Mesendoderm (in vitro differentiated cells): ENCODE data around the gene ADAM12.

Source experiments
- DNase-seq: peaks from one replicate; pipeline ENCODE4 v3.0.0; 2013
- H2AK5ac ChIP-seq: 2 replicates; pipeline ENCODE4 v1.6.1; 2013; ENCODE audit warnings: low read length, inconsistent platforms
- H2BK120ac ChIP-seq: 2 replicates; pipeline ENCODE4 v1.6.1; 2013; ENCODE audit warnings: low read depth, mild to moderate bottlenecking, low read length, moderate library complexity, mixed read lengths
- H2BK15ac ChIP-seq: replicated peaks from 2 replicates; pipeline ENCODE4 v1.6.1; 2013; ENCODE audit warnings: low read depth, mild to moderate bottlenecking, moderate library complexity
- H2BK5ac ChIP-seq: 2 replicates; pipeline ENCODE4 v1.6.1; 2013; ENCODE audit warnings: low read length, inconsistent platforms
- H3K18ac ChIP-seq: 2 replicates; pipeline ENCODE4 v1.6.1; 2013; ENCODE audit warnings: mild to moderate bottlenecking, low read length, mixed read lengths
- H3K23ac ChIP-seq: one replicate; pipeline ENCODE4 v1.6.1; 2013; ENCODE audit warnings: low read length
- H3K27ac ChIP-seq: 2 replicates; pipeline ENCODE4 v1.5.1; 2013; ENCODE audit warnings: low read depth, mild to moderate bottlenecking, inconsistent platforms, low read length, moderate library complexity
- H3K27me3 ChIP-seq: 2 replicates; pipeline ENCODE4 v1.6.1; 2013; ENCODE audit warnings: low read length, control low read depth, mild to moderate bottlenecking, inconsistent platforms; ENCODE audit not compliant: insufficient read depth, poor library complexity
- H3K36me3 ChIP-seq: 2 replicates; pipeline ENCODE4 v1.6.1; 2013; ENCODE audit warnings: low read length, inconsistent platforms; ENCODE audit not compliant: control insufficient read depth, insufficient read depth
- H3K4ac ChIP-seq: one replicate; pipeline ENCODE4 v1.6.1; 2013; ENCODE audit warnings: low read depth, mild to moderate bottlenecking, low read length, moderate library complexity
- H3K4me1 ChIP-seq: 2 replicates; pipeline ENCODE4 v1.6.1; 2013; ENCODE audit warnings: low read depth, low read length, inconsistent platforms; ENCODE audit not compliant: control insufficient read depth
- H3K4me2 ChIP-seq: 2 replicates; pipeline ENCODE4 v1.6.1; 2013; ENCODE audit warnings: low read length
- H3K4me3 ChIP-seq: 2 replicates; pipeline ENCODE4 v1.5.1; 2013; ENCODE audit warnings: mild to moderate bottlenecking, low read length
- H3K56ac ChIP-seq: one replicate; pipeline ENCODE4 v1.6.1; 2013; ENCODE audit warnings: low read length
- H3K79me1 ChIP-seq: 2 replicates; pipeline ENCODE4 v1.6.1; 2013; ENCODE audit warnings: low read length, inconsistent platforms
- H3K79me2 ChIP-seq: 2 replicates; pipeline ENCODE4 v1.6.1; 2013; ENCODE audit warnings: mild to moderate bottlenecking, low read length; ENCODE audit not compliant: control insufficient read depth, insufficient read depth
- H3K9ac ChIP-seq: 2 replicates; pipeline ENCODE4 v1.6.1; 2013; ENCODE audit warnings: low read length, inconsistent platforms
- H4K5ac ChIP-seq: one replicate; pipeline ENCODE4 v1.6.1; 2013; ENCODE audit warnings: low read length
- H4K8ac ChIP-seq: one replicate; pipeline ENCODE4 v1.6.1; 2013; ENCODE audit warnings: low read depth, mild to moderate bottlenecking, control low read depth, low read length, moderate library complexity
- WGBS: extraction: QIAGEN DNeasy Blood & Tissue Kit; methylation state at CpG from one replicate; pipeline ENCODE4 v1.1.7; 2013; ENCODE audit warnings: low lambda C conversion rate, missing lambda C conversion rate; ENCODE audit not compliant: insufficient coverage; ENCODE audit errors: extremely low coverage; 5-methylcytosine and 5-hydroxymethylcytosine counted together

ADAM12 gene

GRCh38 chr10:126085806-126086205 lies 302.5 kb downstream of the ADAM12 start:
- no peak overlapping the region for H3K18ac ChIP-seq
- no CpG with 5 or more reads among the region's 1 CpG for WGBS

DNA sequence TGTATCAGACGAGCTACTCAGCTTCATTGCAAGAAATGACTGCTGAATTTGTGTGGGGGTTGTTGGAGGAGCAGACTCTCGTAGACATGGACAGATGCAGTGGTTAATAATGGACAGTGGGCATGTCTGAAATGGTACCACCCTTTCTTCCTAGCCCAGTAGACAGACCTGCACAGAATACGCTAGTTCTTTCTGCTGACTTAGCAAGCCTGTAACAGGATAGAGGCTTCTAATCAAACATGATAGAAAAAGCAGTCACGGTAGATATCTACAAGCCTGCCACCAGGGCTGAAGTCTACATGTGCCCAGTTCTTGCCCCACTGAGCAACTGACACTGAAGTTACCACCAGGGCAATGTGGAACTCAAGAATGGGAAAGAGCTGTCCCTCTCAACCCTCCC lies 303.9 kb downstream of the ADAM12 start:
- Histone ChIP-seq H3K79me2 (no peaks in the 10 kb centered on the region), H3K9ac (no peak overlapping the region), H3K27me3 (no peaks in the 10 kb centered on the region), H3K4me1 (no peaks in the 10 kb centered on the region), H4K5ac (no peak overlapping the region), H3K79me1 (no peaks in the 10 kb centered on the region), H3K4me3 (no peak overlapping the region), H3K27ac (no peak overlapping the region), H3K4ac (no peak overlapping the region), H3K18ac (no peak overlapping the region), H2BK5ac (no peak overlapping the region), H2BK120ac (no peak overlapping the region), H3K4me2 (no peak overlapping the region), H3K36me3 (no peaks in the 10 kb centered on the region), H3K56ac (no peak overlapping the region), H3K23ac (no peak overlapping the region), H2BK15ac (no peak overlapping the region), H4K8ac (no peak overlapping the region), H2AK5ac (no peak overlapping the region)
- WGBS: no CpG with 5 or more reads among the region's 4 CpGs
- DNase-seq: no peak

More at GRCh38 chr10:126085806-126086205, 302.5 kb downstream of the ADAM12 start:
- H3K27ac ChIP-seq: no peak overlapping the region
- no peak overlapping the region for H4K8ac ChIP-seq
- no peak overlapping the region for H3K56ac ChIP-seq
- no peak overlapping the region for H3K4ac ChIP-seq
- DNase-seq: no peak
- no peak overlapping the region for H2BK5ac ChIP-seq
- no peak overlapping the region for H3K4me3 ChIP-seq
- H3K79me1 ChIP-seq: no peaks in the 10 kb centered on the region
- H3K27me3 ChIP-seq: no peaks in the 10 kb centered on the region
- no peaks in the 10 kb centered on the region for H3K4me1 ChIP-seq
- H3K36me3 ChIP-seq: no peaks in the 10 kb centered on the region
- H2BK15ac ChIP-seq: no peak overlapping the region
- no peak overlapping the region for H3K9ac ChIP-seq
- no peak overlapping the region for H4K5ac ChIP-seq
- H3K23ac ChIP-seq: no peak overlapping the region
- no peaks in the 10 kb centered on the region for H3K79me2 ChIP-seq
- no peak overlapping the region for H3K4me2 ChIP-seq
- H2AK5ac ChIP-seq: no peak overlapping the region
- no peak overlapping the region for H2BK120ac ChIP-seq

DNA sequence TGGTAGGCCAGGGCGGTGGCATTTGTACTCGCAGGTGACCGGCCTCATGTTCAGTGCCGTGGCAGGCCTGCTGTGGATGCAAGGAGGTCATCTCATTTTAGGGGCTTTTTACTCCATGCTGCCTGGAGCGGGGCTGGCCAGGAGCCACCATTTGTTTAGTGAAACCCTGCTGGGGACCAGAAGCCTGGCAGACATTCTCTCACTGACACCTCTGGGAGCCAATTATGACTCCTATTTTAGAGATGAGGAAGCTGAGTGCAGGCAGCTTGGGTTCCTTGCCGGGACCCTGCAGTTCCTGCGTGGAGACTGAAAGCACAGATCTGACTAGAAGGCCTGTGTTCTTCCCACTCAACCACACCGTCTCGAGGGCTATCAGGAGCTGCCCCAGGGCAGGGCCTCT lies 305.3 kb downstream of the ADAM12 start:
- peak; percentile 32 for DNase-seq
- Histone ChIP-seq H3K36me3 (no peaks in the 10 kb centered on the region), H3K79me1 (no peaks in the 10 kb centered on the region), H3K9ac (no peak overlapping the region), H3K27me3 (no peaks in the 10 kb centered on the region), H2AK5ac (no peak overlapping the region), H3K4me2 (no peak overlapping the region), H3K23ac (no peak overlapping the region), H3K56ac (peak overlapping the region; percentile 71), H2BK5ac (no peak overlapping the region), H2BK15ac (no peak overlapping the region), H3K18ac (no peak overlapping the region), H3K4me1 (no peaks in the 10 kb centered on the region), H4K5ac (no peak overlapping the region), H3K4me3 (no peak overlapping the region), H3K79me2 (no peaks in the 10 kb centered on the region), H4K8ac (no peak overlapping the region), H2BK120ac (no peak overlapping the region), H3K27ac (no peak overlapping the region), H3K4ac (no peak overlapping the region)
- WGBS: no CpG with 5 or more reads among the region's 9 CpGs

- H2BK120ac ChIP-seq: no peak overlapping the region
- H3K79me2 ChIP-seq: no peaks in the 10 kb centered on the region
- no peak overlapping the region for H2AK5ac ChIP-seq
- no peak overlapping the region for H3K27ac ChIP-seq
- H3K4me1 ChIP-seq: no peaks in the 10 kb centered on the region
- no peak overlapping the region for H3K4me2 ChIP-seq
- H4K5ac ChIP-seq: no peak overlapping the region
- no peak overlapping the region for H3K9ac ChIP-seq
- no peak overlapping the region for H3K23ac ChIP-seq
- no peaks in the 10 kb centered on the region for H3K79me1 ChIP-seq
- no peaks in the 10 kb centered on the region for H3K27me3 ChIP-seq
- H3K4me3 ChIP-seq: no peak overlapping the region
- no CpG with 5 or more reads among the region's 14 CpGs for WGBS
- H3K4ac ChIP-seq: no peak overlapping the region
- H2BK5ac ChIP-seq: no peak overlapping the region
- DNase-seq: no peak
- H3K18ac ChIP-seq: no peak overlapping the region
- no peak overlapping the region for H2BK15ac ChIP-seq
- no peaks in the 10 kb centered on the region for H3K36me3 ChIP-seq
- H4K8ac ChIP-seq: no peak overlapping the region
- peak overlapping the region; percentile 28 for H3K56ac ChIP-seq
These were observed 306.3 kb downstream of the ADAM12 start for GRCh38 chr10:126081841-126082466.

DNA sequence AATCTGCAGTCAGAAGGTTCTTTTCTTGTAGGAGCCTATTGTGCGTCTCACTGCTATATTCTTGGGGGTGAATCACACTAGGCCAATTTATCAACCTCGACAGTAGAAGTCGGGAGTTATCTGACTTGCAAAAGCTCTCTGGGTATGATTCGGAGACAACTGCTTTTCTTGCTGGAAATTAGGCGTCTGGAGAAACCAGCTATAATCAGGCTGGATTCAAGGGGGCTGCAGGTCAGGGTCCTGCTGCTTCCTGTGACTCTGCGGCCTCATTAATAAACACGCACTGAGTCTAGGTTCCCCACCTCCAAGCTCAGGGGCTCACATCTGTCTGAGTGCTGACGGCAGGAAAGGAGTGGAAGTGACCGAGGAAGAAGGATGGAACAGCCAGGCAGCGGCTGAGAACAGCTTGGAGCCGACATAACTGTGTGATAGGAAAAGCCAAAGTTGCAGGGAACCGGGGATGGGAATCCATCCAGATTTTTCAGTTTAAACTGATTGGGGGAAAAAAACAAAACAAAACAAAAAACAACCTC lies 307.3 kb downstream of the ADAM12 start:
- no peak for DNase-seq
- Histone ChIP-seq H3K9ac (no peak overlapping the region), H3K18ac (no peak overlapping the region), H4K8ac (no peak overlapping the region), H3K79me1 (no peaks in the 10 kb centered on the region), H4K5ac (no peak overlapping the region), H3K4me2 (no peak overlapping the region), H3K79me2 (no peaks in the 10 kb centered on the region), H2AK5ac (no peak overlapping the region), H3K4me3 (no peak overlapping the region), H3K36me3 (no peaks in the 10 kb centered on the region), H3K56ac (no peak overlapping the region), H3K4ac (no peak overlapping the region), H3K27ac (no peak overlapping the region), H2BK120ac (no peak overlapping the region), H3K23ac (no peak overlapping the region), H3K27me3 (no peaks in the 10 kb centered on the region), H2BK5ac (no peak overlapping the region), H3K4me1 (no peaks in the 10 kb centered on the region), H2BK15ac (no peak overlapping the region)
- WGBS: no CpG with 5 or more reads among the region's 12 CpGs

GRCh38 chr10:126080291-126080825 lies 307.9 kb downstream of the ADAM12 start:
- no peak for DNase-seq
- no CpG with 5 or more reads among the region's 7 CpGs for WGBS
- H3K18ac ChIP-seq: no peak overlapping the region
- no peaks in the 10 kb centered on the region for H3K36me3 ChIP-seq
- H3K79me1 ChIP-seq: no peaks in the 10 kb centered on the region
- H3K56ac ChIP-seq: no peak overlapping the region
- no peaks in the 10 kb centered on the region for H3K27me3 ChIP-seq
- H3K4ac ChIP-seq: no peak overlapping the region
- H2AK5ac ChIP-seq: no peak overlapping the region
- H3K79me2 ChIP-seq: no peaks in the 10 kb centered on the region
- H4K8ac ChIP-seq: no peak overlapping the region
- H4K5ac ChIP-seq: no peak overlapping the region
- H2BK15ac ChIP-seq: no peak overlapping the region
- no peak overlapping the region for H3K9ac ChIP-seq
- H2BK5ac ChIP-seq: no peak overlapping the region
- no peak overlapping the region for H3K4me3 ChIP-seq
- no peaks in the 10 kb centered on the region for H3K4me1 ChIP-seq
- no peak overlapping the region for H3K4me2 ChIP-seq
- no peak overlapping the region for H3K27ac ChIP-seq
- H2BK120ac ChIP-seq: no peak overlapping the region
- no peak overlapping the region for H3K23ac ChIP-seq
